ENCODE data around the gene MRTFA.
A peak's percentile ranks its signal among the peaks of the same experiment; 100 is the strongest.
"Not testable (repeated sequence)": the region's sequence is repeated elsewhere in the genome, so short reads cannot be mapped to it uniquely, and the experiment has no call there.

The MRTFA gene

DNA sequence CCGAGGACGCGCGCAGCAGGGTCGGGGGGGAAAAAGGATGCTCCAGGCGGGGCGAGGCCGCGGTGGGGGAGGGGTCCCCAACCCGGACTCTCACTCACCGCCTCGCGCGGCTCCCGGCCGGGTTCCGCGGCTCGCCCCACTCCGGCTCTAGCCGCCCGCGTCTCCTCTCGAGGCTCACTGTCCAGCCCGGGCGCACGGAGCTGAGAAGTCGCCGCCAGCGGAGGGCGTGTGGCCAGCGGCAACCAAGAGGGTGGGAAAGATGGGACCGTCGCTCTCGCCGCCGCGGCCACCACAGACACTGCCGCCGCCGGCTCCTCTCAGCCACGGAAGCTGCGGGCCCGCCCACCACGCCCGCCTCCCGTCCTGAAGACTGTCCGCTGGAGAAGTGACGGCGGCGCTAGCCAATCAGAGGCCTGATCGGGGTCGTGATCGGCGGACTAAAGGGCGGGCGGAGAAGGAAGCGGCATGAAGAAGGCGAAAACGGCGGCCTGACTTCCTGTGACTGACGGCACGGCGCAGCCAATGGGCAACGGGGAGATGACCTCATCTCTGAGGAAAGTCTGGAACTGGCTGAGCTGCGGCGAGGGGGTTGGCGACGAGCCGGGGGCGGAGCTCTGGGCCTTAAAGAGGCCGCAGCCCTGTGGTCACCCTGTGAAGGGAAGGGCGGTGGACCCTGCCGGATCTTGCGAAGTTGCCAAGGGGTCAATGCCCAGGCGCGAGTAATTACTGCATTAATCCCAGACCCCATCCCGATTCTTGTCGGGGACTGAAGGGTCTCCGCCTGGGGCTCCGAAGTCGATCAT is at the start of gene MRTFA:
TSS of gene MRTFA (minus strand) at position 340 of the 803 bp plus-strand sequence.
- peak within 1 kb of the TSS; percentile 92 for H3K9ac ChIP-seq (ENCODE audit: low read length)
- no peaks in the 10 kb centered on the region for H3K27me3 ChIP-seq (ENCODE audit: control insufficient read depth in 1 of 2, insufficient read depth in 2 of 2, low read length in 2 of 2)
- H3K4me3 ChIP-seq (ENCODE audit: low read depth in 1 of 2, low read length in 2 of 2) = peak within 1 kb of the TSS; percentile 95 to 98
- peaks cover 7% of the 10 kb centered on the region for H3K4me1 ChIP-seq (ENCODE audit: insufficient read depth, low read length)
- peak within 1 kb of the TSS; percentile 93 for H3K27ac ChIP-seq (ENCODE audit: low read depth, low read length)
- no peaks in the 10 kb centered on the region for H3K9me3 ChIP-seq (ENCODE audit: low read length)
- no peaks in the 10 kb centered on the region for H3K36me3 ChIP-seq (ENCODE audit: insufficient read depth, low read length)

- Histone ChIP-seq H3K4me3 (ENCODE audit: low read depth in 1 of 2, low read length in 2 of 2) (no peak overlapping the region), H3K4me1 (ENCODE audit: insufficient read depth, low read length) (peaks cover 7% of the 10 kb centered on the region), H3K9me3 (ENCODE audit: low read length) (no peaks in the 10 kb centered on the region), H3K27me3 (ENCODE audit: control insufficient read depth in 1 of 2, insufficient read depth in 2 of 2, low read length in 2 of 2) (no peaks in the 10 kb centered on the region), H3K36me3 (ENCODE audit: insufficient read depth, low read length) (no peaks in the 10 kb centered on the region), H3K27ac (ENCODE audit: low read depth, low read length) (no peak overlapping the region), H3K9ac (ENCODE audit: low read length) (no peak overlapping the region)
Measured at GRCh38 chr22:40685406-40685805, 48.9 kb upstream of the MRTFA start.

DNA sequence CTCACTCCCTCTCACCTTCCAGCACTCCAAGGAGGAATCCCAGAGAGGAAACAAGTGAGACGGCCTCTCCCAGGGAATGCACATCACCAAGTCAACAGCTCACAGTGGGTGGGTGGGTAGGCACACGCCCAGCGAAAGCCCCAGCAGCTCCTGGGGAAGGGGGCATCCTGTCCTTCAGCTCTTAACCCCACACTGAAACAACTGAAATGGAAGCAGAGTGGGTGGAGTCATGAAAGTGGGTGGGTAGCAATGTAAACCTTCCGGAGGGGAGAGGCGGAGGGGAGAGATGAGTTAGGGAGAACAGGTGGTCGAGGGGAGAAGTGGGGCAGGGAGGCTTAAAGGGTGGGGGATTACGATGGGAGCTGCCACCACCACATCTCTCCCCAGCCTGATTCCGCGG is 48.2 kb upstream of the MRTFA start:
- Histone ChIP-seq H3K4me1 (ENCODE audit: insufficient read depth, low read length) (peaks cover 7% of the 10 kb centered on the region), H3K36me3 (ENCODE audit: insufficient read depth, low read length) (no peaks in the 10 kb centered on the region), H3K27ac (ENCODE audit: low read depth, low read length) (no peak overlapping the region), H3K4me3 (ENCODE audit: low read depth in 1 of 2, low read length in 2 of 2) (no peak overlapping the region), H3K9me3 (ENCODE audit: low read length) (no peaks in the 10 kb centered on the region), H3K27me3 (ENCODE audit: control insufficient read depth in 1 of 2, insufficient read depth in 2 of 2, low read length in 2 of 2) (peaks cover 0 to 6% of the 10 kb centered on the region in 2 donors), H3K9ac (ENCODE audit: low read length) (no peak overlapping the region)

- Histone ChIP-seq H3K27ac (ENCODE audit: low read depth, low read length) (no peak overlapping the region), H3K4me1 (ENCODE audit: insufficient read depth, low read length) (peaks cover 12% of the 10 kb centered on the region)
Measured at GRCh38 chr22:40681451-40681850, 44.9 kb upstream of the MRTFA start.

GRCh38 chr22:40680819-40681183 is 44.3 kb upstream of the MRTFA start:
- H3K4me1 ChIP-seq (ENCODE audit: insufficient read depth, low read length) = peaks cover 12% of the 10 kb centered on the region
- no peaks in the 10 kb centered on the region for H3K9me3 ChIP-seq (ENCODE audit: low read length)
- H3K9ac ChIP-seq (ENCODE audit: low read length) = no peak overlapping the region
- H3K27ac ChIP-seq (ENCODE audit: low read depth, low read length) = no peak overlapping the region
- H3K36me3 ChIP-seq (ENCODE audit: insufficient read depth, low read length) = no peaks in the 10 kb centered on the region
- no peak overlapping the region for H3K4me3 ChIP-seq (ENCODE audit: low read depth in 1 of 2, low read length in 2 of 2)
- peaks cover 9 to 20% of the 10 kb centered on the region in 2 donors for H3K27me3 ChIP-seq (ENCODE audit: control insufficient read depth in 1 of 2, insufficient read depth in 2 of 2, low read length in 2 of 2)

More at GRCh38 chr22:40681451-40681850, 44.9 kb upstream of the MRTFA start:
- Histone ChIP-seq H3K4me3 (ENCODE audit: low read depth in 1 of 2, low read length in 2 of 2) (no peak overlapping the region), H3K9me3 (ENCODE audit: low read length) (no peaks in the 10 kb centered on the region), H3K36me3 (ENCODE audit: insufficient read depth, low read length) (no peaks in the 10 kb centered on the region), H3K9ac (ENCODE audit: low read length) (no peak overlapping the region), H3K27me3 (ENCODE audit: control insufficient read depth in 1 of 2, insufficient read depth in 2 of 2, low read length in 2 of 2) (peaks cover 9 to 20% of the 10 kb centered on the region in 2 donors)

DNA sequence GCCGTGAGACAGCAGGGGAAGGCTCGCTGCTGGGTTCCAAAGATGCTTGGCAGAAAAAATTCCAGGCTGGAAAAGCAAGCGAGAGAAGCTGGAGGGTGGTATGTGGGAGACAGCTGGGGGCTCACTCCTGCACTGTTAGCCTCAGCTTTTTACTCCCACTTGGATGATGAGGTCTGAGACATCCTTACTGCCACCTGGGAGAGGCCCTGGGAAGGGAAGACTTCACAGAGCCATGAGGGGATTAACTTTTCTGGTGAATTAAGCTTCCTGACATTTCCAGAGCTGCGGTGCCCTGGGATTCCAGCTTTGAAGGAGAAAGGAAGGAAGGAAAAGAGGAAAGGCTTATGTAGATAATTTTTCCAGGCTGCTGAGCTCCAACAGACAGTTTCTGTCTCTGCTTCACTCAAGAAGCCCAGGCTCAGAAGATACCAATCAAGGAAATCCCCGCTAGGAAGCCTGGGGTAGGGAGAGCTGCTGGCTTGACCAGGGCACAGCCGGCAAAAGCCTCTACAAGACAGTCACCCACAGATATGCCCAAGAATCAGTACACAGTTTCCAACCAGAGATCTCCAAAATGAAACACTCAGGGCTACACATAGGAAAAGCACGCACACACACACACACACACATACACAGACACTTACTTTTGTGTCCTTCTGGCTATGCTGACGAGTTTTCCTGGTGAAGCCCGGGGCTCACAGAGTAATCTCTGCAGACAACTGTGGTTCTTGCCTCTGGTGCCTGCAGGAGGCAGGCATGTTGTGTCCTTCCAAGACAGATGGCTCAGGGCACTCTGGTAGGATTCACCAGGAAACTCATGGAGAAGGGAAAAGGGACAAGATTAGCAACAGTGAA is 43.7 kb upstream of the MRTFA start:
- Histone ChIP-seq H3K36me3 (ENCODE audit: insufficient read depth, low read length) (no peaks in the 10 kb centered on the region), H3K27me3 (ENCODE audit: control insufficient read depth in 1 of 2, insufficient read depth in 2 of 2, low read length in 2 of 2) (peaks cover 9 to 20% of the 10 kb centered on the region in 2 donors), H3K9me3 (ENCODE audit: low read length) (no peaks in the 10 kb centered on the region), H3K4me3 (ENCODE audit: low read depth in 1 of 2, low read length in 2 of 2) (no peak overlapping the region), H3K27ac (ENCODE audit: low read depth, low read length) (no peak overlapping the region), H3K9ac (ENCODE audit: low read length) (no peak overlapping the region), H3K4me1 (ENCODE audit: insufficient read depth, low read length) (peaks cover 12% of the 10 kb centered on the region)

GRCh38 chr22:40679249-40679963 is 42.9 kb upstream of the MRTFA start, which contains the start of gene MCHR1:
MCHR1 (plus strand) TSS chr22:40679484; CDS start chr22:40679653, 169 bp downstream.
- Histone ChIP-seq H3K4me1 (ENCODE audit: insufficient read depth, low read length) (peaks cover 12% of the 10 kb centered on the region), H3K4me3 (ENCODE audit: low read depth in 1 of 2, low read length in 2 of 2) (peak within 1 kb of the TSS in 1 of 2 donors; percentile 42), H3K36me3 (ENCODE audit: insufficient read depth, low read length) (no peaks in the 10 kb centered on the region), H3K9me3 (ENCODE audit: low read length) (no peaks in the 10 kb centered on the region), H3K27me3 (ENCODE audit: control insufficient read depth in 1 of 2, insufficient read depth in 2 of 2, low read length in 2 of 2) (peaks cover 9 to 20% of the 10 kb centered on the region in 2 donors), H3K9ac (ENCODE audit: low read length) (no peak within 1 kb of the TSS), H3K27ac (ENCODE audit: low read depth, low read length) (no peak within 1 kb of the TSS)

GRCh38 chr22:40678493-40679248 is 42.2 kb upstream of the MRTFA start:
- H3K27me3 ChIP-seq (ENCODE audit: control insufficient read depth in 1 of 2, insufficient read depth in 2 of 2, low read length in 2 of 2) = peaks cover 9 to 20% of the 10 kb centered on the region in 2 donors
- no peaks in the 10 kb centered on the region for H3K9me3 ChIP-seq (ENCODE audit: low read length)
- no peak overlapping the region for H3K9ac ChIP-seq (ENCODE audit: low read length)
- no peaks in the 10 kb centered on the region for H3K36me3 ChIP-seq (ENCODE audit: insufficient read depth, low read length)
- no peak overlapping the region for H3K27ac ChIP-seq (ENCODE audit: low read depth, low read length)
- H3K4me1 ChIP-seq (ENCODE audit: insufficient read depth, low read length) = peaks cover 12% of the 10 kb centered on the region
- peak overlapping the region in 1 of 2 donors; percentile 42 for H3K4me3 ChIP-seq (ENCODE audit: low read depth in 1 of 2, low read length in 2 of 2)

GRCh38 chr22:40676644-40677043 is 40.1 kb upstream of the MRTFA start:
- no peak overlapping the region for H3K27ac ChIP-seq (ENCODE audit: low read depth, low read length)
- no peaks in the 10 kb centered on the region for H3K9me3 ChIP-seq (ENCODE audit: low read length)
- H3K9ac ChIP-seq (ENCODE audit: low read length) = no peak overlapping the region
- H3K4me1 ChIP-seq (ENCODE audit: insufficient read depth, low read length) = peaks cover 6% of the 10 kb centered on the region
- no peaks in the 10 kb centered on the region for H3K36me3 ChIP-seq (ENCODE audit: insufficient read depth, low read length)
- H3K27me3 ChIP-seq (ENCODE audit: control insufficient read depth in 1 of 2, insufficient read depth in 2 of 2, low read length in 2 of 2) = peaks cover 9 to 20% of the 10 kb centered on the region in 2 donors
- no peak overlapping the region for H3K4me3 ChIP-seq (ENCODE audit: low read depth in 1 of 2, low read length in 2 of 2)

DNA sequence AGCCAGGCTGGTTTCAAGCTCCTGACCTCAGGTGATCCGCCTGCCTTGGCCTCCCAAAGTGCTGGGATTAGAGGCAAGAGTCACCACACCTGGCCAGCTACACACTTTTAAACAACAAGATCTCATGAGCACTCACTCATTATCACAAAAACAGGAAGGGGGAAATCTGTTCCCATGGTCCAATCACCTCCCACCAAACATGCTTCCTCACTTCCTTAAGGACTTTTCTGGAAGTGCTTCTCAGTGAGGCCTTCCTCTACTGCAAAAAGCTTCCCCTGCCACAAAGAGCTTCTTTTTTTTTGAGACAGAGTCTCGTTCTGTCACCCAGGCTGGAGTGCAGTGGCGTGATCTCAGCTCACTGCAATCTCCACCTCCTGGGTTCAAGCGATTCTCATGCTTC is 39.6 kb upstream of the MRTFA start:
- H3K9me3 ChIP-seq (ENCODE audit: low read length); H3K27ac ChIP-seq (ENCODE audit: low read depth, low read length); H3K4me3 ChIP-seq (ENCODE audit: low read depth in 1 of 2, low read length in 2 of 2); H3K4me1 ChIP-seq (ENCODE audit: insufficient read depth, low read length); H3K9ac ChIP-seq (ENCODE audit: low read length); H3K36me3 ChIP-seq (ENCODE audit: insufficient read depth, low read length): not testable (repeated sequence)
- H3K27me3 ChIP-seq (ENCODE audit: control insufficient read depth in 1 of 2, insufficient read depth in 2 of 2, low read length in 2 of 2) = peaks cover 9 to 20% of the 10 kb centered on the region in 2 donors

All from muscle layer of colon (tissue), 2 donors.